ENCODE measurements around the gene RASGRP2.

The RASGRP2 gene

GRCh38 chr11:64765851-64766665 is 22.1 kb upstream of the RASGRP2 start:
- Histone ChIP-seq H3K9me3 (no peaks in the 10 kb centered on the region), H3K27me3 (no peaks in the 10 kb centered on the region), H3K4me3 (ENCODE audit: low read depth, low read length) (no peak overlapping the region), H3K36me3 (peaks cover 75% of the 10 kb centered on the region), H3K4me1 (no peaks in the 10 kb centered on the region)
- no peak for DNase-seq
- TF ChIP-seq CTCF (IDR thresholded peaks at IDR 0.05; ENCODE audit: low read depth, low read length), result no peak

- peaks cover 69% of the 10 kb centered on the region for H3K36me3 ChIP-seq
- no peak for DNase-seq
- no peaks in the 10 kb centered on the region for H3K27me3 ChIP-seq
- TF ChIP-seq CTCF (IDR thresholded peaks at IDR 0.05; ENCODE audit: low read depth, low read length), result peak; percentile 37
- no peak overlapping the region for H3K4me3 ChIP-seq (ENCODE audit: low read depth, low read length)
- no peaks in the 10 kb centered on the region for H3K9me3 ChIP-seq
- H3K4me1 ChIP-seq, result peaks cover 2% of the 10 kb centered on the region
These were observed 21.4 kb upstream of the RASGRP2 start for GRCh38 chr11:64765291-64765850.

DNA sequence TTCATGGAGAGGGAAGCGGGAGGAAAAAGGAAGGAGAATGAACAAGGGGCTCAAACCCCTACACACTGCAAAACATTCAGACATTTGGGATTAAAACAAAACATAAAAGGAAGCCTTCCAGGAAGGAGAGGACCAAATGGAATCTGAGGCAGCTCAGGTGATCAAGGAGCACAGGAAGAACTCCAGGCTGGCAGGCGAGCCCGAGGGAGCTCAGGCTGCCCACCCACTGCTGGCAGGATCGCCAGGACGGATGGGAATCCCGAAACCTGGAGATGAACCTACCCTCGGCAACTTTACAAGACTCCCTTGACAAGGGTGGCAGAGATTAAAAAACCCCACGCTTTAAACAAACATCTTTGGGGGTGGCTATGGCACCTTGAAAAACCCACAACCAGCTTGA is 20.8 kb upstream of the RASGRP2 start:
- Histone ChIP-seq H3K9me3 (no peaks in the 10 kb centered on the region), H3K36me3 (peaks cover 62% of the 10 kb centered on the region), H3K4me3 (ENCODE audit: low read depth, low read length) (no peak overlapping the region), H3K4me1 (peaks cover 8% of the 10 kb centered on the region), H3K27me3 (no peaks in the 10 kb centered on the region)
- no peak for DNase-seq
- TF ChIP-seq CTCF (IDR thresholded peaks at IDR 0.05; ENCODE audit: low read depth, low read length), result no peak

- TF ChIP-seq CTCF (IDR thresholded peaks at IDR 0.05; ENCODE audit: low read depth, low read length), result no peak
- Histone ChIP-seq H3K4me1 (peaks cover 8% of the 10 kb centered on the region), H3K4me3 (ENCODE audit: low read depth, low read length) (no peak overlapping the region), H3K9me3 (no peaks in the 10 kb centered on the region), H3K27me3 (no peaks in the 10 kb centered on the region), H3K36me3 (peaks cover 56% of the 10 kb centered on the region)
- DNase-seq, result no peak
These were observed 20.2 kb upstream of the RASGRP2 start for GRCh38 chr11:64764040-64764611.

DNA sequence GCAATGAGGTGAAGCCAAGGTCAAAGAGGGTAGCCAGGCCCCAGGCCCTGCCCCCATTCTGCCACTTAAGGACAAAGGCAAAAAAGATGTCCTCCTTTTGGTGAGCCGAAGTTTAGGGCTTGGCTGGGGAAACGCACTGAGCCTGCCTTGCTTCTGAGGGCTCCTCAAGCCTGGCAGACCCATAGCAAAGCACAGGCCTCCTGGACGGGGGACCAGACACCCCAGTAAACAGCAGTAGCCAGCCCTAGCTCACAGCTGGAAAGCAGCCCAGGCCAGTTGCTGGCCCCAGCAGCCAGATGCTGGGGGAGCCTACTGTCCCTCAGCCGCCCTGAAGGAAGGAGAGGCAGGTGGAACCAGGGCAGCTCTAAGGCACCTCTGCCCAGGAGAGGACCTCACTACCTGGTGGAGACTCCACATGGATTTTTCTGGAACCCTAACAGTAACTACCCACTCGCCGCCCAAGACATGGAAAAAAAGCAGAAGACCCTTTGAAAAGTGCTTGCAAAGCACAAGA is 19.6 kb upstream of the RASGRP2 start:
- no peak for TF ChIP-seq CTCF (IDR thresholded peaks at IDR 0.05; ENCODE audit: low read depth, low read length)
- H3K9me3 ChIP-seq, result no peaks in the 10 kb centered on the region
- H3K4me1 ChIP-seq, result peaks cover 8% of the 10 kb centered on the region
- H3K36me3 ChIP-seq, result peaks cover 51% of the 10 kb centered on the region
- no peak for DNase-seq
- no peak overlapping the region for H3K4me3 ChIP-seq (ENCODE audit: low read depth, low read length)
- no peaks in the 10 kb centered on the region for H3K27me3 ChIP-seq

All from BE2C (cell line).